A549 treated with AZD2906 at 1 μM for 4 hours (cell line): ENCODE measurements around the gene MC3R. TPM values are rescaled to one million over a fixed set of nuclear protein-coding genes. Genes with fewer than 3 reads are reported as not detected.

Experiments
- total RNA-seq: library from RNA; stranded (reverse); fragments of 200-300 nt; extraction: Qiagen RNA extraction; gene quantifications from 5 replicates; pipeline ENCODE4 v1.2.3, GENCODE V29; 2022

Gene MC3R
- total RNA-seq, result not detected in 5 replicates

DNA sequence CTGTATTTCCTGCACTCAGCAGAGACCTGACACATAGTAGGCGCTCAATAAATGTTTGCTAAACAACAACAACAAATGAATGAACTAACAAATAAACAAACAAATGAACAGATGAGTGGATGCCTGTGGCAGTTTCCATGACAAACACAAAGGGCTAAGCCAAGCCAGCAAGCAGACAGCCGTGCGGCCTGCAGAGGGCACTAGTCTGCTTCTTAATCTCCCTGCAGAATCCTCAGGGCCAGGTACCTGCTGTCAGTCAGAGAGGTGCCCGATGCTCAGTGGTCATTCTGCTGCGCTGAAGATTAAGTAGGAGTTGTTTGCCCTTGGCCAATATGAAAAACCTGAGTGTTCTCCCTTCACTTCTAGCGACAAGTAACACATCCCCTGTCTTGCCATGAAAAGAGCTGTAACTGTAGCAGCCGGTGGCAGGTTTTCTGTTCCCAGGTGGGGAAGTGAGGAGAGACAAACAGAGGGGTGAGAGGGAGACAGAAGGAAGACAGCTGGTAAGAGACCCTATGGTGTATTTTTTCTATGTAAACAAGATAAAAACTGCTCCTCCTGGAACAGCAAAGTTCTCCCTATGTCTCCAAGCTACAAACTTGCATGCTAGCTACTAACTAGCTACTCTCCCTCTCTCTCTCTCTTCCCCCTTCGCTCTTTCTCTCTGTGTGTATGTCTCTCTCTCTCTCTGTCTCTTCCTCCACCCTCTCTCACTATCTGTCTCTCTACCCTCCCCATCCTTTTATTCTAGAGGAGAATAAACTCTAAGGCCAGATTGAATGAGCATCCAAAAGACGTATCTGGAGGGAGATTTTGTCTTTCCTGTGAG, at the start of gene MC3R:
MC3R (plus strand) TSS at position 779 of the 829 bp plus-strand sequence. CDS start 112 bp downstream, outside the sequence.

Other genes with a start within 250 kb of the MC3R start
- not detected in 5 replicates for gene CBLN4, start 243.2 kb upstream of the MC3R start, total RNA-seq
- gene FAM210B, start 110.2 kb downstream of the MC3R start, total RNA-seq, result 10.3 to 11.6 TPM (median 11.1 TPM) in 5 replicates
- gene AURKA, start 143.5 kb downstream of the MC3R start, total RNA-seq, result 88.3 to 94.7 TPM (median 93.4 TPM) in 5 replicates
- 33.9 to 39.5 TPM (median 36.6 TPM) in 5 replicates for gene CSTF1, start 143.9 kb downstream of the MC3R start, total RNA-seq
- gene CASS4, start 163.5 kb downstream of the MC3R start, total RNA-seq, result 0.03 to 0.09 TPM (median 0.03 TPM) in 3 of 5 replicates, not detected in the others
- gene RTF2, start 219.9 kb downstream of the MC3R start, total RNA-seq, result 76.8 to 93.8 TPM (median 89.5 TPM) in 5 replicates